SHP77 (cell line): ENCODE data around the gene ADCY1.
A peak's percentile ranks its signal among the peaks of the same experiment; 100 is the strongest.
"Not testable (repeated sequence)": the region's sequence is repeated elsewhere in the genome, so short reads cannot be mapped to it uniquely, and the experiment has no call there.

Experiments used
- DNase-seq, 2 experiments: peaks; one replicate each; lab custom pipeline; 2025; lab: John Stamatoyannopoulos, UW

ADCY1 gene

GRCh38 chr7:45712872-45713668, 138.9 kb downstream of the ADCY1 start:
- no peak for DNase-seq

GRCh38 chr7:45713669-45714520, 139.7 kb downstream of the ADCY1 start:
- DNase-seq = no peak

- DNase-seq = no peak
Measured at GRCh38 chr7:45714521-45714820, 140.3 kb downstream of the ADCY1 start.

- DNase-seq = no peak
Measured at GRCh38 chr7:45715471-45716352, 141.5 kb downstream of the ADCY1 start.

GRCh38 chr7:45716380-45717203, 142.4 kb downstream of the ADCY1 start:
- DNase-seq = no peak

GRCh38 chr7:45717537-45718235, 143.5 kb downstream of the ADCY1 start:
- DNase-seq = no peak

GRCh38 chr7:45718464-45719330, 144.5 kb downstream of the ADCY1 start:
- DNase-seq = no peak

- DNase-seq = no peak
Measured at GRCh38 chr7:45720989-45721388, 146.8 kb downstream of the ADCY1 start.

- DNase-seq = no peak
Measured at GRCh38 chr7:45721686-45722598, 147.8 kb downstream of the ADCY1 start.

GRCh38 chr7:45725231-45725630, 151.1 kb downstream of the ADCY1 start:
- DNase-seq = not testable (repeated sequence)

GRCh38 chr7:45726883-45727282, 152.7 kb downstream of the ADCY1 start:
- DNase-seq = no peak

GRCh38 chr7:45731692-45732443, 157.7 kb downstream of the ADCY1 start:
- not testable (repeated sequence) for DNase-seq

- peak; percentile 82 to 90 for DNase-seq
Measured at GRCh38 chr7:45738920-45739319, 164.8 kb downstream of the ADCY1 start.

- DNase-seq = not testable (repeated sequence)
Measured at GRCh38 chr7:45740573-45740972, 166.4 kb downstream of the ADCY1 start.

GRCh38 chr7:45748976-45749375, 174.8 kb downstream of the ADCY1 start:
- DNase-seq = peak in 1 of 2 experiments; percentile 3

- DNase-seq = not testable (repeated sequence)
Measured at GRCh38 chr7:45751352-45751751, 177.2 kb downstream of the ADCY1 start.

GRCh38 chr7:45756333-45756732, 182.2 kb downstream of the ADCY1 start:
- not testable (repeated sequence) for DNase-seq

GRCh38 chr7:45756757-45757156, 182.6 kb downstream of the ADCY1 start:
- not testable (repeated sequence) for DNase-seq
